ENCODE data around the gene CYP46A1.

The CYP46A1 gene

DNA sequence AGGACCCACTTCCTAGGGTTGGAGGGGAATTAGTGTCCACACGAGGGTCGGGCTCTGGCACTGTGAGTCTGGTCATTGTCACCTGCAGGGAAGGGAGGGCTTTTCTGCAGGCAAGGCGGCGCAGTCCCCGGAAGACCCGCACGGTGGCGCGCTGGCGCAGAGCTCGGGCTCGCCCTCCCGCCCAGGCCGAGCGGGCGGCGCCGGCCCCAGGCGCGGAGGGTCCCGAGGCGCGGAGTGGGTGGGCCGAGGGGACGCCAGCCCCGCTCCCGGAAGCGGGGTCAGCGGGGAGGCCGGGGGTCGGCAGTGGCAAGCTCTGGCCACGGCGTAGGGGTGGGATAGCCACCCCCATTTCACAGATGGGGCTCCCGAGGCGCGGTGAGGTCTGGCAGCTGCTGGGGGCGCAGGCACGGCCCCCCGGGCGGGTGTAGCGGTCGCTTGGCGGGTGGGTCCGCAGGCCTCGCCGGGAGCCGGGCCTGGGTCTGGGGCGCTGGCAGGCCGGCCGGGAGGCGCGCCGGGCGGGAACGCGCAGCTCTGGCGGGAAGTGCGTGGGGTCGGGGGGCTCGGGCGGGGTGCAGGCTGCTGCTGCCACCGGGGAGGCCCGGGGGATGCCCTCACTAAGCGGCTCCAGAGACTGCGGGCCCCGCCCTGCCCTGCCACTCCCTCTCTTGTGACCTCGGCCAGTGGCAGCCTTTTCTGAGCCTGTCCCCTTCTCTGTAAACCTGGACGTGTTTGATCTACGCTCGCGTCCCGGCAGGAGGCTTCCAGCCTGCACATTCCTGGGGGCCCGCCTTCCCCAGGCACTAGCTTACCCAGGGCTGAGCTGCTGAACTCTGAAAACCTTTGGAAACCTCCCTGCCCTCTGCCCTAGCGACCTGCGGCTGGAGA is 46.1 kb downstream of the CYP46A1 start:
- in situ Hi-C loops (cut with HindIII; ENCODE audit: low sequenced_read_pairs), result no loop called here
- DNase-seq (ENCODE audit: low read depth), result no peak
- peak; percentile 79 for TF ChIP-seq CTCF (IDR thresholded peaks at IDR 0.05; ENCODE audit: low read depth, low read length, missing control alignments)
- H3K4me3 ChIP-seq (ENCODE audit: low read depth, low read length), result peak overlapping the region; percentile 45

GRCh38 chr14:99730876-99731546 is 46.9 kb downstream of the CYP46A1 start:
- H3K4me3 ChIP-seq (ENCODE audit: low read depth, low read length), result peak overlapping the region; percentile 45
- DNase-seq (ENCODE audit: low read depth), result no peak
- in situ Hi-C loops (cut with HindIII; ENCODE audit: low sequenced_read_pairs), result no loop called here
- no peak for TF ChIP-seq CTCF (IDR thresholded peaks at IDR 0.05; ENCODE audit: low read depth, low read length, missing control alignments)

GRCh38 chr14:99731547-99732435 is 47.7 kb downstream of the CYP46A1 start:
- H3K4me3 ChIP-seq (ENCODE audit: low read depth, low read length), result no peak overlapping the region
- no peak for DNase-seq (ENCODE audit: low read depth)
- in situ Hi-C loops (cut with HindIII; ENCODE audit: low sequenced_read_pairs), result no loop called here
- TF ChIP-seq CTCF (IDR thresholded peaks at IDR 0.05; ENCODE audit: low read depth, low read length, missing control alignments), result no peak

DNA sequence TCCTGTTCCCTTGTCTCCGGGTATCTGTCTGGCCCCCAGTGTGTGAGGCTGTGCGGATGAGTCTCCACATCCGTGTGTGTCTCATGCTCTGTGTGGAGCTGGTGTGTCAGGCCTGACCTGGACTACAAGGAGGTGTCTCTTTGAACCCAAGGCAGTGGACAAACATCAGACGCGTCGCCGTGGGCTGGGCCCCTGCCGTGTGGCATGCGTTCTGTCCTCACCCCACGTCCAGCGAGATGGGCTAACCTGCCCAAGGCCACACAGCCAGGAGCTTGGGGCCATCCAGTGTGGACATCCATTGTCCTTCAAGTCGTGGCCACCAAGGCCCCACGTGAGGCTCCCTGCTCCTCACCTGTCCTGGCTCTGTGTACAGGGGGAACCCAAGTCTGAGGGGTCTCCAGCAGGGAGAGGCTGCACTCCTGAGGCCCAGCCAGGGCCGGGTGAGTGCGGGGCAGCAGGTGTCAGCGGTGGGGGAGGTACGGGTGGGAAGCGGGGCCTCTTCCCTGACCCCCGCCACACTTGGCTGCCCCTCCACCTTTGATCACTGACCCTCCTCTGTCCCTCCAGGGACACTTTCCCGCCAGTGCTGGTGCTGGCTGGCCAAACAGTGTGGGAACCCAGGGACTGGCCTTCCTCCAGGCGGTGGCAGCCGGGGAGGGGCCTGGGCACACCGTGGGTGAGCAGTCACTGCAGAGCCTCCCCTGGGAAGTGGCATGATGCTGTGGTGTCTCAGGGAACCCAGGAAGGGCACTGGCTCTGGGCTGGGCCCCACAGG is 48.5 kb downstream of the CYP46A1 start:
- in situ Hi-C loops (cut with HindIII; ENCODE audit: low sequenced_read_pairs), result no loop called here
- no peak overlapping the region for H3K4me3 ChIP-seq (ENCODE audit: low read depth, low read length)
- no peak for TF ChIP-seq CTCF (IDR thresholded peaks at IDR 0.05; ENCODE audit: low read depth, low read length, missing control alignments)
- no peak for DNase-seq (ENCODE audit: low read depth)

GRCh38 chr14:99733211-99733539 is 49.1 kb downstream of the CYP46A1 start:
- no peak overlapping the region for H3K4me3 ChIP-seq (ENCODE audit: low read depth, low read length)
- DNase-seq (ENCODE audit: low read depth), result no peak

More at GRCh38 chr14:99733211-99733539, 49.1 kb downstream of the CYP46A1 start:
- no peak for TF ChIP-seq CTCF (IDR thresholded peaks at IDR 0.05; ENCODE audit: low read depth, low read length, missing control alignments)
- in situ Hi-C loops (cut with HindIII; ENCODE audit: low sequenced_read_pairs), result no loop called here

Measured in astrocyte of the cerebellum (primary cell).